ENCODE data around the gene ZNF417.
A peak's percentile ranks its signal among the peaks of the same experiment; 100 is the strongest.
"Not testable (repeated sequence)": the region's sequence is repeated elsewhere in the genome, so short reads cannot be mapped to it uniquely, and the experiment has no call there.

ZNF417 gene

DNA sequence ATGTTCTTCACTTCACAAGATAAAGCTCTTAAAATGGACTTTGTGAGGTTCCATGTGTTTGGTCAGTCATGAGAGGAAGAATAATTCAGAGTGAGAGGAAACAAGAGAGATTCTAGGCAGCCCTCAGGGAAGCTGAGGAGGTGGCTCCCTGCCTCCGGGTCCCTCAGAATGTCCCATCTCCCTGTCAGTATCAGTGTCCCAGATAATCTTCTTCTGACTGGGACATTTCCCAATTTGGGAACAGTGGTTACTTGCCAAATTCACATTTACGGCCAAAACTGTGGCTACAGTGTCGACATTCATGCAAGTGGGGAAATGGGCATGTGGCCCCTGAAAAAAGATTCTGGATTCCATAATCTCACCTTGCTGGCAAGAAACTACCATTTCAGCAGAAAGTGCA is 9.0 kb downstream of the ZNF417 start:
- TF ChIP-seq CTCF (IDR thresholded peaks at IDR 0.05) (no peak), ZFX (IDR thresholded peaks at IDR 0.05; ENCODE audit: borderline replicate concordance) (no peak)
- no peak overlapping the region for H3K27ac ChIP-seq

DNA sequence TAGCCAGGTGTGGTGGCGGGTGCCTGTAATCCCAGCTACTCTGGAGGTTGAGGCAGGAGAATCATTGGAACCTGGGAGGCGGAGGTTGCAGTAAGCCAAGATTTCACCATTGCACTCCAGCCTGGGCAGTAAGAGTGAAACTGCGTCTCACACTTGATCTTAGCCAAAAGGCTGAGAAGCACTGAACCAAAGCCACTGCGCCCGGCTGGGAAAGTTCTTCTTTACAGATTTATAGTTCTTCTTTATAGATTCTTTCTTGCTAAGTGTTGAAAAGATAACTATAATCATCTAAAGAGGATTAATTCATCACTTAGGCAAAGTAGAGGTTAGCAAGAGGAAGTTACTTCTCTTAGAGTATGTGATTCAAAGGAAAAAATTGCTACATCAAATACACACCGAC is 11.1 kb downstream of the ZNF417 start:
- no peak overlapping the region for H3K27ac ChIP-seq
- no peak for TF ChIP-seq CTCF (IDR thresholded peaks at IDR 0.05)
- TF ChIP-seq ZFX (IDR thresholded peaks at IDR 0.05; ENCODE audit: borderline replicate concordance) = no peak

- no peak overlapping the region for H3K27ac ChIP-seq
- TF ChIP-seq ZFX (IDR thresholded peaks at IDR 0.05; ENCODE audit: borderline replicate concordance) = no peak
- TF ChIP-seq CTCF (IDR thresholded peaks at IDR 0.05) = peak; percentile 21; the same call in 1 of the 2 replicates
These were observed 12.7 kb downstream of the ZNF417 start for GRCh38 chr19:57903618-57904184.

DNA sequence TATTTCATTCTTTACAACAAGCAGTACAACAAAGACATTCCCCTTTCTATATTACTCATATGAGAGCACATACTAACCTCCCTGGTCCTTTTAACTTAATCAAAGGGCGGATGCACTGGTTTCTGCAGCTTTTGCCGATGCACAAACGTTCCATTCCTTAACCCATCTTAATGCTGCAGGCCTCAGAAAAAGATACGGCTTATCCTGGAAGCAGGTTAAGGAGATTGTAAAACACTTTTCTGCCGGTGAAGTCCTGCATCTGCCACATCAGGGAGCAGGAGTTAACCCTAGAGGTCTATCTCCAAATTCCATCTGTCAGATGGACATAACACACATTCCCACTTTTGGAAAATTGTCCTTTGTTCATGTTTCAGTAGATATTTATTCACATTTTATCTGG is 16.1 kb downstream of the ZNF417 start:
- no peak for TF ChIP-seq CTCF (IDR thresholded peaks at IDR 0.05)
- no peak for TF ChIP-seq ZFX (IDR thresholded peaks at IDR 0.05; ENCODE audit: borderline replicate concordance)
- no peak overlapping the region for H3K27ac ChIP-seq

GRCh38 chr19:57890706-57891105 is 25.7 kb downstream of the ZNF417 start:
- not testable (repeated sequence) for H3K27ac ChIP-seq

DNA sequence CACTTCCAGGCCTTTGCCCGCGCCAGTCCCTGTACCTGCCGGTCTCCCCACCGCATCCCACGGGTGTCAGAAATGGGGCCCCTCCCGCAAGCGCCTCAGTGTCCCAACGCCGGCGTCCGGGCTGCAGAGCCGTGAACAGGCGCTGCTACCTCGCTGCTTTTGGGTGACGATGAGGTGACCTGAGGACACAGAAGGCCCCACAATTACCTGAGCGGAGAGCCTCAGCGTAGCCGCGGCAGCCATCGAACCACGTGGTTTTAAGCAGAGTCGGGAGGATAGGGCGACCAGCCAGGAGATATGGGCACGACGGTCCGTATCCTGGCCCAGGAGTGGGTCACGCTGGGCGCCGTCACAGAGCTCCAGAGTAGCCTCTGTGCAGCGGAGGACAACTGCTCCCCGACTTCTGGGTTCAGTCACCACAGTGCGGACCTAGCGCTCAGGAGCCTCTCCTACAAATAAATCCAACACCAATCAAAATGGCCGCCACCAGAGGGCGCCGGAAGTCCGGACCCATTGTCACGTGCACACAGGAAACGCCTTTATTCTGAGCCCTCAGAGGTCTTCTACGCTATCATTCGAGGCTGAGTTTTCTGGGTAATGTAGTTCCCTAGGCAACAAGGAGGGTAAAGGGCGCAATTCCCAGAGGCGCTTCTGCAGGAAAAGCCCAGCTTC is 27.7 kb downstream of the ZNF417 start, which contains the start of gene ZNF814:
Gene ZNF814 (minus strand): TSS at position 478 of the 672 bp plus-strand sequence. CDS start 235 bp downstream, at position 243.
- H3K27ac ChIP-seq = peak within 1 kb of the TSS; percentile 18; the same call in 1 of the 2 replicates
- TF ChIP-seq CTCF (IDR thresholded peaks at IDR 0.05) = peak; percentile 55; the same call in 1 of the 2 replicates
- no peak for TF ChIP-seq ZFX (IDR thresholded peaks at IDR 0.05; ENCODE audit: borderline replicate concordance)

DNA sequence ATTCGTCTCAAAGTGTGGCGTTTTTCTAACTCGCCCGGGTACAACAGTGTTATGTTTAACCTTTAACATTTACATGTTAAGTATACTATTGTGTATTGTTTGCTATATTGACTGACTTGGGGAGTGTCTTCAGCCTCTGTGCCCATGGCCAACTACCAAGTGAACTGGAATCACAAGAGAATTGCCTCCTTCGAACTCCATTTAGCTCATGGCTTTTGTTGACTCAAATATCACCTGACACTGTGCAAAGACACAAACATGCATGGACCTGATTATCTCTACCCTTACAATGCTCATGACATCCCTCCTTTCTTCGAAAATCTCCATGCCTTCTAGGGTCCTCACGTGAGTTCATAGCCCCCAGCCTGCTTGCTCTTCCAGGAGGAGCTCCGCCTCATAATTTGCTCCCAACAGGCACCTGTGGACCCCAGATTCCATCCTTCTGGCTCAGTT is 28.3 kb downstream of the ZNF417 start:
- no peak overlapping the region; the same call in 1 of the 2 replicates for H3K27ac ChIP-seq
- TF ChIP-seq ZFX (IDR thresholded peaks at IDR 0.05; ENCODE audit: borderline replicate concordance) (no peak), CTCF (IDR thresholded peaks at IDR 0.05) (no peak)
